Stimulated activated CD8-positive, alpha-beta memory T cell treated with anti-CD3 and anti-CD28 coated beads, Interleukin-7, amount 100 ng/mL, for 24 hours (primary cell): ENCODE measurements around the gene EFS.
"Not testable (repeated sequence)": the region's sequence is repeated elsewhere in the genome, so short reads cannot be mapped to it uniquely, and the experiment has no call there.

Source experiments
- DNase-seq: peaks from one replicate; pipeline ENCODE4 v3.0.0-alpha.2; 2020; ENCODE audit warnings: low read depth

Gene EFS

DNA sequence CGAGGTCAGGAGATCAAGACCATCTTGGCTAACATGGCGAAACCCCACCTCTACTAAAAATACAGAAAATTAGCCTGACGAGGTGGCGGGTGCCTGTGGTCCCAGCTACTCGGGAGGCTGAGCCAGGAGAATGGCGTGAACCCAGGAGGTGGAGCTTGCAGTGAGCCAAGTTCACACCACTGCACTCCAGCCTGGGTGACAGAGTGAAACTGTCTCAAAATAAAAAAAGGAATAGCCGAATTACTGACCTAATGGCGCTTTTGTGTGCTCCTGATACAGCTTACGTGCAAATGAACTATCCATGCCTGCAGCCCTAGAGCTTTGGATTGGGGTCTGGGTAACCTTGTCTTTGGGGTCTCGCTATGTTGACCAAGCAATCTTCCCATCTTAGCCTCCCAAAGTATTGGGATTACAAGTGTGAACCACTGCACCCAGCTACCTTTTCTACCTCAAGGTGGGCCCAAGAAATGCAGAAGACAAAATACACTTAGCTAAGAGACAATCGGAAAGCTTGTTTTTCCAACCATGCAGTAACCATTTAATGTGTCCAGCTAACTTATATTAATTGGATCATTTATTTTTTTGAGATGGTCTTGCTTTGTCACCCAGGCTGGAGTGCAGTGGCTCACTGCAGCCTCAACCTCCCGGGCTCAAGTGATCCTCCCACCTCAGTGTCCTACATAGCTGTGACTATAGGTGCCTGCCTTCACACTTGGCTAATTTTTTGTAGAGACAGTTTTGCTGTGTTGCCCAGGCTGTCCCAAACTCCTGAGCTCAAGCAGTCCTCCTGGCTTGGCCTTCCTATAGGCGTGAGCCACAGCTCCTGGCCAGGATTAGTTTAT lies 38.3 kb downstream of the EFS start:
- no peak for DNase-seq

DNA sequence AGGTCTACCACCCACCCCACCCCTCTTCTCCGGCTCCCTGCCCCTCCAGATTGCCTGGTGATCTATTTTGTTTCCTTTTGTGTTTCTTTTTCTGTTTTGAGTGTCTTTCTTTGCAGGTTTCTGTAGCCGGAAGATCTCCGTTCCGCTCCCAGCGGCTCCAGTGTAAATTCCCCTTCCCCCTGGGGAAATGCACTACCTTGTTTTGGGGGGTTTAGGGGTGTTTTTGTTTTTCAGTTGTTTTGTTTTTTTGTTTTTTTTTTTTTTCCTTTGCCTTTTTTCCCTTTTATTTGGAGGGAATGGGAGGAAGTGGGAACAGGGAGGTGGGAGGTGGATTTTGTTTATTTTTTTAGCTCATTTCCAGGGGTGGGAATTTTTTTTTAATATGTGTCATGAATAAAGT lies 39.2 kb downstream of the EFS start:
- not testable (repeated sequence) for DNase-seq

DNA sequence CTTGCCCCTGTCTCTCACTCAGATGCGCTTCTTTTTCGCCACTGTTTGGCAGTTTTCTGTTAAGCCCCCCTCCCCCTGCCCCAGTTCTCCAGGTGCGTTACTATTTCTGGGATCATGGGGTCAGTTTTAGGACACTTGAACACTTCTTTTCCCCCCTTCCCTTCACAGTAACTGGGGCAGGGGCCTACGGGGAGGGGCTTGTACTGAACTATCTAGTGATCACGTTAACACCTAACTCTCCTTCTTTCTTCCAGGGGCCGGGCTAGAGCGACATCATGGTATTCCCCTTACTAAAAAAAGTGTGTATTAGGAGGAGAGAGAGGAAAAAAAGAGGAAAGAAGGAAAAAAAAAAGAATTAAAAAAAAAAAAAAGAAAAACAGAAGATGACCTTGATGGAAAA lies 40.0 kb downstream of the EFS start:
- DNase-seq: no peak

DNA sequence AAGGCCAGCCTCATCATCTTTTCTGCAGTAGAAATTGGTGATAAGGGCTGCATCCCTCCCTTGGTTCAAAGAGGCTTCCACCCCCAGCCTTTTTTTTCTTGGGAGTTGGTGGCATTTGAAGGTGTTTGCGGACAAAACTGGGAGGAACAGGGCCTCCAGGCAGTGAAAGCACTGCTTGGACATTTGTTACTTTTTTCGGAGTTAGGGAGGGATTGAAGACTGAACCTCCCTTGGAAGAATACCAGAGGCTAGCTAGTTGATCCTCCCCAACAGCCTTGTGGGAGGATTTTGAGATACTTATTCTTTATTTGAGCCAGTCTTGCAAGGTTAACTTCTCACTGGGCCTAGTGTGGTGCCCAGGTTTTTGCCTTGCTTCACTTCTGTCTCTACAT lies 40.5 kb downstream of the EFS start:
- no peak for DNase-seq

DNA sequence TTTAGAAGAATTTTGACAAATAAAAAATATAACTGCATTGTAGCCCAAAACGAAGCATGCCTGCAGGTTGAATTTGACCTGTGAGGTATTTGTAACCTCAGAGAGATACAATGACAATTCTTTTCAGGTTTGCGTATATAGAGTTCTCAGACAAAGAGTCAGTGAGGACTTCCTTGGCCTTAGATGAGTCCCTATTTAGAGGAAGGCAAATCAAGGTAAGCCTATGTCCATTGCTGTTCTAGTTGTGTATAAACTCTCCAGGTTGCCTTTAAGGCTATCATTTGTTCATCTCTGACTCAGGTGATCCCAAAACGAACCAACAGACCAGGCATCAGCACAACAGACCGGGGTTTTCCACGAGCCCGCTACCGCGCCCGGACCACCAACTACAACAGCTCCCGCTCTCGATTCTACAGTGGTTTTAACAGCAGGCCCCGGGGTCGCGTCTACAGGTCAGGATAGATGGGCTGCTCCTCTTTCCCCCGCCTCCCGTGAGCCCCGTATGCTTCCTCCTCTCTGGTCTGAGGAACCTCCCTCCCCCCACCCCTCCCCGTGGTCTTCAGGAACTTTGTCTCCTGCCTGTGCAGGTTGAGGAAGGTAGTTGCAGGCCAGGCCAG lies 41.0 kb downstream of the EFS start:
- no peak for DNase-seq

DNA sequence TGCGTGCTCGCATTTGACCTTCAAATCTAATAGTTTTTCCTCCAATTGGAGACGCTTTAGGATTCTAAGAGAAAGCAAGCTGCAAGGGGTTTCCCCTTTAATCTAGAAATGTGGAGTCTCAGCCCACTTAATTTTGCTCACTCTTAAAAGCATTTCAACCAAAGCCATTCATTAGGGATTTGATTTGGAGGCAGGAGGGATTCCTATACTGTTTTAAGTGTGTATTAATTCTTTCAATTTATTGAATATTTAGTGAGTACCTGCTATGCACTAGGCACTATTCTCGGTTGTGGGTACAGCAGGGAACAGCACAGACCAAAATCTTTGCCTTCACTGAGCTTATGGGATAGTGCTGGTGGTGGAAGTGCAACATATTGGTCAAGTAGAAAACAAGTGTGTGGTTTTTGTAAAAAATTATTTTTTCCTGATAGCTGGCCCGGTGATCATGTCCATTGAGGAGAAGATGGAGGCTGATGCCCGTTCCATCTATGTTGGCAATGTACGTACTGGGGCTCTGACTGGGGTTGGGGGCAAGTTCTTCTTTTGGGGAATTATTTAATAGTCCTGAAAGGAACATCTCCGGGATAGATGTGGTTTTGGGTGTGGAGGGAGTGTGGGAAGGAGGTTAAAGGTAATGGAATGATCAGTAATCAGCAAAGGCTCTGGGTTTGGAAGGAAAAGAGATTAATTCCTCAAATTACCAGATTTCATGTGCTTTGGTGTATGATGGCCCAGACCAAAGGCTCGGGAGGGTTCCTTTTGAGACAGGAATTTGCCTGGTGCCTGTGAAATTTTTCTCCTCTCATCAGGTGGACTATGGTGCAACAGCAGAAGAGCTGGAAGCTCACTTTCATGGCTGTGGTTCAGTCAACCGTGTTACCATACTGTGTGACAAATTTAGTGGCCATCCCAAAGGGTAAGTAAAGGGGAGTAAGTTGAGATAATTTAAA lies 42.1 kb downstream of the EFS start:
- no peak for DNase-seq

DNA sequence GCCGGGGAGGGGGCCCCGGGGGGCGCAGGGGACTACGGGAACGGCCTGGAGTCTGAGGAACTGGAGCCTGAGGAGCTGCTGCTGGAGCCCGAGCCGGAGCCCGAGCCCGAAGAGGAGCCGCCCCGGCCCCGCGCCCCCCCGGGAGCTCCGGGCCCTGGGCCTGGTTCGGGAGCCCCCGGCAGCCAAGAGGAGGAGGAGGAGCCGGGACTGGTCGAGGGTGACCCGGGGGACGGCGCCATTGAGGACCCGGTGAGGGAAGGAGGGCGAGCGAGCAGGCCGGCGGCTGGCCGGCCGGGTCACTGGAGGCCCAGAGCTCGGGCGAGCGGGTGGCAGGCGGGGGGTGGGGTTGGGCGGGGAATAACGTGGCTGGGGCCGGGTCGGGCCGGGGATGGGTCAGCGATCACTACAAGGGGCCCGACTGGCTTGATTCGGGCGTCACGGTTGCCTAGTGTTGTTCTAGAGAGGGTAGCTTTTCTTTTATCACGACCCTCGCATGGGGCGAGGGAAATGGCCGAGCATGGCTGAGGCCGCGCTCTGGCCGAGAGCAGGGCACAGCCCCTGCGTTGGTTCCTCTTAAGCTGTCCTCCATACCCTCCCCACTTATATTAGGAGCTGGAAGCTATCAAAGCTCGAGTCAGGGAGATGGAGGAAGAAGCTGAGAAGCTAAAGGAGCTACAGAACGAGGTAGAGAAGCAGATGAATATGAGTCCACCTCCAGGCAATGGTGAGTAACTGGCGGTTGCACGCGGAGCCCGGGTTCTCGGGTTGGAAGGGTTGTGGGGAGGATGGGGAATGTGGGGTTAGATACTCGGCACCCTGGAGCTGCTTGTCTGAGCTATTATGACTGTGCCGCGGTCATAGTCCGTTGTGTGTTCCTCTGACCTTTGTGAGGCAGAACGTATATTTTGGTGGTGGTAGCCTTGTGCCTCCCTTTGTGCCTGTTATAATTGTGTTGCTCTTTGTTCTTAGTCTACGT lies 43.1 kb downstream of the EFS start:
- no peak for DNase-seq

DNA sequence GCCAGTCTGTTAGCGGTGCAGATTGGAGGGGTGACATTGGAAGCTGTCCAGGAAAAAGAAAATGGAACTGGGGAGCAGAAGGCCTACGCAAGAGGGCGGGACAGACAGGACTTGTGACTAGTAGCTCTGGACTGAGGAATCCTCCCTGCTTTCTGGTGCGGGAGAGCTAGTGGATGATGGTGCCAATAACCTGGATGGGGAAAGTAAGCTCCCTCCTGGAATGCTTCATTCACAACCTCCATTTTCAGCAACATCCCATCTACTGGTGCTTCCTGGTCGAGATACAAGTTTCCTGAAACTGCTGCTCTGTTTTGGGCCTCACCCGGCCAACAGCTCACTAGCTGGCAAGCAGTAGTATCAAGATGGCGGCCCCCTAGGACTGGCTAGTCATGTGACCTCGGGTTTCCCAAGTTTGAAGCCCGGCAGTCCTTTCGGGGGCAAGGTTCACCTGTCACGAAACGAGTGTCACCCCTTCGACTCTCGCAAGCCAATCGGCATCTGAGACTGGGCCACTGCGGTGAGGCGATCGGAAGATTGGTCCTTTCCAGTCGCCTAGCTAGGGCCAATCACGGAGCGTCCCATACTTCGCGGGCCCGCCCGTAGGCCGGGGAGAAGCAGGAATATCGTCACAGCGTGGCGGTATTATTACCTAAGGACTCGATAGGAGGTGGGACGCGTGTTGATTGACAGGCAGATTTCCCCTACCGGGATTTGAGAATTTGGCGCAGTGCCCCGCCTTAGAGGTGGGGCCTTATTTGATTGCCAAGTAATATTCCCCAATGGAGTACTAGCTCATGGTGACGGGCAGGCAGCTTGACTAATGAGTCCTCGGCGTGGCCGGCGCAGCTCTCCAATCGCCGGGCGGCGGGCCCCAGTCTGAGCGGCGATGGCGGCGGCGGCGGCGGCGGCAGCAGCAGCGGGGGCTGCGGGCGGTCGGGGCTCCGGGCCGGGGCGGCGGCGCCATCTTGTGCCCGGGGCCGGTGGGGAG lies 44.1 kb downstream of the EFS start, which contains the start of gene PABPN1:
TSS of gene PABPN1 (plus strand) at position 874 of the 988 bp plus-strand sequence. CDS start at position 887, 13 bp downstream.
- DNase-seq: peak; percentile 91

DNA sequence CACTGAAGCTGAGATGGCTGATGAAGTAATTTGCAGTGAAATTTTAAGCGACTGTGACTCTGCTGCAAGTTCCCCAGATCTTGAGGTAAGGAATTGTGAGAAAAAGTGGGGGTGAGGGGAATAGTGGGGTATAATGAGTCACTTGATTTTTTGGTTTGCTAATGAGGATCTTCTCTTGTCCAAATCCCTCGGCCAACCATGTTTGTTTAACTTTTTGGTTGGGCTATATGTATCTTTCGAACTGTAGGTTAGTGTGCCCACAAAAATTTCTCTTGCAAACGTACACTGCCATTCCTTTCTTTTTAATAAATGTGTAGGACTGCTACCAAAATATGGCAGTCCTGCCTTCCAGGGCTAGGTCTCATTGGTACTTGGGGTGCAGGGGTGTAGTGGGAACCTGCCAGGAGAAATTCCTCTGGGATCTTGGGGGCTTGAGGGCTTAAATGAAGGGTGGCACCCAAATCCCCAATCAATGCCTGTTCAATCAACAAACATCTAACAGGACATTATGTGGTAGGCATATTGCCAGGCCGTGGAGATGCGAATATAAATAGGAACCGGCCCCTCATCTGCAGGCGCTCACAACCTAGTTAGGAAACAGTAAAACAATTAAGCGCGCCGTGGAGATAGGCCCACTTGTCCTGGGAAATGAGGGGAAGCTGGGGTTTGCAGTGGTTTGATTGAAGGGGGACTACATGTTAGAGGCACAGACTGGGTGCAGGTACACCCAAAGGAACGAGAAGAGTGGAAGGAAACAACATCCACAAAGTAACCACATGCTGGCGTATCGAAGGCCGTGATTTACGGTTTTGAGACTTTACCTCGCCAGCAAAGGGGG lies 45.0 kb downstream of the EFS start:
- DNase-seq: no peak

DNA sequence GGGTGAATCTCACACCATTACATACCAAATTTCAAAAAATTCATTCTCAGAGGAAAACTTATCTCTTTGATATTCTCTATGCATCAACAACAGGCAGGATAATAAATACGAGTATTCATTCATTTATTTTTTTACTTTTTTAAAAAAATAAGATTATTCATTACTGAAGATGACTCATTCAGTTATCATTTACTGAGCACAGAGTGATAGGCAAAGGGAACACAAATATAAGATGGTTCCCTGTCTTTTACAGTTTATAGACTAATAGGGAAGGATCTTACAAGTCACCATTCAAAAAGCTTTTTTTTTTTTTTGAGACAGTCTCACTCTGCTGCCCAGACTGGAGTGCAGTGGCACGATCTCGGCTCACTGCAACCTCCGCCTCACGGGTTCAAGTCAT lies 48.7 kb downstream of the EFS start:
- DNase-seq: no peak

DNA sequence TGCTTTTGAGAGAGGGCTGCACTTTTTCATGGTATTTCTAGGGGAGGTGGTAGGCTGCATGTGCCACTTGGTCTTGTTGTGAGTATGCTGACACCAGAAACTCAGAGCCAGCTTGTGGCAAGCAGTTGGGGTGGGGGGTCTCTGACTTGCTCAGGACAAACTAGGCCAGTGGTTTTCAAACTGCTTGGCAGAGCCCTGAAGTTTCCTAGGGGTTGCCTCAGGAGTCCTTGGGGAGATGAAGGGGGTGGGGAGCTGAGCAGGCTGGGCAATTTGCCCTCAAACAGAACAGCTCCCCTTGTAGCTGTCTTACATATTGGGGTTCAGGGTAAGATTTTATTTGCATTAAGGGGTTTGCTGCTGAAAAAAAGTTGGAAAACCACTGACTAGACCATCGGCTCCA lies 54.4 kb downstream of the EFS start:
- DNase-seq: no peak

DNA sequence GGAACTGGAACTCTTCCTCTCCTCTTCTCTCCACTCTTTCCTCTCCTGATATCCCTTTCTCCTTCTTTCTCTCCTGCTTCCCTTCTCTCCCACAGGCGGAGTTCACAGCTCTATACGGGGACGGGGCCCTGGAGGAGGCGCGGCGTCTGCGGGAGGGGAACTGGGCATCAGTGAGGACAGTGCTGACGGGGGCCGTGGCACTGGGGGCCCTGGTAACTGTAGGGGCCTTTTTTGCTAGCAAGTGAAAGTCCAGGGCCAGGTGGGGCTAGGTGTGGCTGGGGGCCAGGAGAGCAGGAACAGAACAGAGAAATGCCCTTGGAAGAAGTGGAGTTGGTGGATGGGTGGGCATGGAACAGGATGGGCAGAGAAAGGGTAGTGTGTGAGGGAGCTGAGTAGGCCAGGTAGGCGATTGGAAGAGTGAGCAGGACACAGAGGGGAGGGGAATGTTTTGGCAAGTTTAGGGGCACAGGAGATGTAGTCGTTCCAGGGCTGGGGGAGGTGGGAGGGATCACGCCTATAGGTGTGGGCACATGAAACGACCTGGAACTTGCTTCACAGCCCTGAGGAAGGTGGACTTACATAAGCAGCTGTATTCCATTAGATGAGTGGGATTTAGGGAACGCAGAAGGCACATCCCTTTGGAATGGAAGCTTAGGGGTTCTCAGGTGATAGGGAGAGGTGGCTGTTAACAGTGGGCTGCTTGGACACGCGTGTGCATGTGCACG lies 56.1 kb downstream of the EFS start:
- no peak for DNase-seq

DNA sequence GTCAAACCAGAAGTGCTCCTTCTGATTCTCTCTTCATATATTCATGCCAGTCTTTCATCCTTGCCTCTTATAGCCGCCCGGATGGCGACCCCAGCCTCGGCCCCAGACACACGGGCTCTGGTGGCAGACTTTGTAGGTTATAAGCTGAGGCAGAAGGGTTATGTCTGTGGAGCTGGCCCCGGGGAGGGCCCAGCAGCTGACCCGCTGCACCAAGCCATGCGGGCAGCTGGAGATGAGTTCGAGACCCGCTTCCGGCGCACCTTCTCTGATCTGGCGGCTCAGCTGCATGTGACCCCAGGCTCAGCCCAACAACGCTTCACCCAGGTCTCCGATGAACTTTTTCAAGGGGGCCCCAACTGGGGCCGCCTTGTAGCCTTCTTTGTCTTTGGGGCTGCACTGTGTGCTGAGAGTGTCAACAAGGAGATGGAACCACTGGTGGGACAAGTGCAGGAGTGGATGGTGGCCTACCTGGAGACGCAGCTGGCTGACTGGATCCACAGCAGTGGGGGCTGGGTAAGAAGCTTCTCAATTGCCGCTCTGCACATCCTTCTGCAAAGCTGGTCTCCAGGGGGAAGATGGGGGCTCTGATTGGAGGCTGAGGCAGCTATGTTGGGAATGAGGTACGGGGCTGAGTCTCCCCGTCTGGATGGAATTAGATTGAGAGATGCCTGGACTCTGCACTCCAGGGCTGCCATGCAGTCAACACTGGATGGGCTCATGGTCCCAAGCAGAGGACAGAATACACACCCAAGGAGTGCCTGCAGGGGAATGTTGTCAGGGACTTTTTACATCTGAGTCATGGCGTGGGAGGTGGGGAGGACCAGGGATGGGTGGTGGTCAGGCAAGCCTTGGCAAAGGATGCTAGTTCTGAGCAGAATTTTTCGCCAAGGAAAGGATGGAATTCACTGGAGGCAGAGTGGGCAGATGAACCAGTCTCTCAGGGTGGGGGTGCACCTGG lies 57.0 kb downstream of the EFS start:
- DNase-seq: no peak

DNA sequence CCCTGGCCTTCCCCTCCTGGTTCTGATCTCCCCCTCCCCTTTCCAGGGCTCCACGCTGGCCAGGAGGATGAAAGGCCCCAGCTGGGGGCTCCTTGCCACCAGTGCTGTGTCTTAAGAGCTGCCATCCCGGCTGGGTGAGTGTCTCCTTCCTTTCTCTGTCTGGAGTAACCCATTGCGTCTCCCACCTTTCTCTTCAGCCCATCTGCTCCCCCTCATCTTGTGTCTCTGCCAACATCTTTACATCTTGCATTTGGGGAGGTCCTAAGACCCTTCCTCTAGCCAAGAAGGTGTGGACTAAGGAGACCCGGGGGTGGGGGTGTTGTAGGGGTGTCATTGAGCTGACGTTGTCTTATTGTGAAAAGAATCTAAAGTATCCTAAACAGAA lies 57.8 kb downstream of the EFS start:
- DNase-seq: no peak

DNA sequence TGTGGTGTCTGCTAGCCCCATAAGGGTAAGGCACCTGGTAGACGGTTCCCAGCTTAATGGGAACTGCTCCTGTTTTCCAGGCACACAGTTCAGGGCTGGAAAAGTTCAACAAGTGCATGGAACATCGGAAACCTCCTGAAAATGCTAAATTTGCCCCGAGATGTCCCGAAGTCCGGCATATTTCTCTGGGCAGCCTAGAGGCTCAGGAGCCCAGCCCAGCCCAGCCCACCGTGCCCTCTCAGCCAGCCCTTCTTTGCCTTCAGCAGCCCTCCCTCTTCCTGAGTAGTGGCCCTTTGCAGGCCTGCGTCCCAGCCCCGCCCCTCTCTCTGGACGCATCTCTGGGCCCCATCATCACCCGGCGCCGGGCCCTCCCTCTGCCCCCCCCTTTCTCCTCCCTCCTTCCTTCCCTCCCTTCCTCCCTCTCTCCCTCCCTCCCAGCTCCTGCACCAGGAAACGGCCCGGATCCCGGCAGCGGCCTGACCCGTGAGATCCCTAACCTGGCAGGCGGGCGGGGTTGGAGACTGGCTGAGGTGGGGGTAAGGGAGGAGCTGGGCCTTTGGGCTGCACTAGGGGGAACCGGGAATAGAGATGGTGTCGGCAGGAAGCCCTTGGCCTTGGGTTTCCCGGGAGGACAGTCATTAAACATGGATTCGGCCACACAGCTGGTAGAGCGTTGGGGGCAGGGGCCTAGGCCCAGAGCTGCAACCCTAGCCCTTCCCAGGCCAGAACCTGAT lies 58.4 kb downstream of the EFS start, which contains the start of gene BCL2L2:
TSS of gene BCL2L2 (plus strand) at position 422 of the 734 bp plus-strand sequence. CDS start 935 bp downstream, outside the sequence.
- no peak for DNase-seq
